H9 (cell line): ENCODE data around the gene SRP19. TPM values are rescaled to one million over a fixed set of nuclear protein-coding genes. Genes with fewer than 3 reads are reported as not detected.

Experiments
- DNase-seq: peaks from one replicate; pipeline ENCODE4 v3.0.0-alpha.2; 2017
- H2AFZ ChIP-seq: one replicate; pipeline ENCODE4 v1.6.1; 2013; ENCODE audit warnings: mild to moderate bottlenecking, low read length, control low read depth, moderate library complexity
- H2AK5ac ChIP-seq: 2 replicates; pipeline ENCODE4 v1.6.1; 2013; ENCODE audit warnings: low read length, control low read depth, mixed read lengths; ENCODE audit not compliant: insufficient read length
- H2BK120ac ChIP-seq: one replicate; pipeline ENCODE4 v1.6.1; 2013; ENCODE audit warnings: low read depth, mild to moderate bottlenecking, low read length, control low read depth, inconsistent platforms; ENCODE audit not compliant: poor library complexity, severe bottlenecking
- H2BK12ac ChIP-seq: 2 replicates; pipeline ENCODE4 v1.6.1; 2013; ENCODE audit warnings: low read length, control low read depth, mixed read lengths, low read depth; ENCODE audit not compliant: insufficient read length
- H2BK15ac ChIP-seq: 2 replicates; pipeline ENCODE4 v1.6.1; 2013; ENCODE audit warnings: low read depth, low read length, control low read depth
- H2BK20ac ChIP-seq: one replicate; pipeline ENCODE4 v1.6.1; 2013; ENCODE audit warnings: low read depth, mild to moderate bottlenecking, low read length, control low read depth, inconsistent platforms; ENCODE audit not compliant: poor library complexity, severe bottlenecking
- H2BK5ac ChIP-seq: 2 replicates; pipeline ENCODE4 v1.6.1; 2013; ENCODE audit warnings: low read length, control low read depth, mixed read lengths; ENCODE audit not compliant: insufficient read length
- H3K14ac ChIP-seq: 2 replicates; pipeline ENCODE4 v1.6.1; 2013; ENCODE audit warnings: low read length, control low read depth; ENCODE audit not compliant: insufficient read depth
- H3K18ac ChIP-seq: 2 replicates; pipeline ENCODE4 v1.6.1; 2013; ENCODE audit warnings: low read depth, mild to moderate bottlenecking, mixed read lengths, low read length, control low read depth; ENCODE audit not compliant: insufficient read length
- H3K23ac ChIP-seq: 2 replicates; pipeline ENCODE4 v1.6.1; 2013; ENCODE audit warnings: low read length, control low read depth, mixed read lengths, low read depth; ENCODE audit not compliant: insufficient read length
- H3K23me2 ChIP-seq: 2 replicates; pipeline ENCODE4 v1.6.1; 2013; ENCODE audit warnings: low read depth, mild to moderate bottlenecking, mixed read lengths, low read length, control low read depth; ENCODE audit not compliant: insufficient read length, poor library complexity, severe bottlenecking
- H3K27ac ChIP-seq: 2 replicates; pipeline ENCODE4 v1.5.1; 2013; ENCODE audit warnings: low read length, control low read depth, mixed read lengths, low read depth; ENCODE audit not compliant: insufficient read length
- H3K27me3 ChIP-seq: 2 replicates; pipeline ENCODE4 v1.6.1; 2013; ENCODE audit warnings: low read length, control low read depth, inconsistent platforms; ENCODE audit not compliant: insufficient read depth
- H3K4ac ChIP-seq: 2 replicates; pipeline ENCODE4 v1.6.1; 2013; ENCODE audit warnings: low read depth, mild to moderate bottlenecking, control low read depth, inconsistent platforms, low read length, moderate library complexity
- H3K4me1 ChIP-seq: 2 replicates; pipeline ENCODE4 v1.6.1; 2013; ENCODE audit warnings: low read length, control low read depth, inconsistent platforms; ENCODE audit not compliant: insufficient read depth
- H3K4me2 ChIP-seq: 2 replicates; pipeline ENCODE4 v1.6.1; 2013; ENCODE audit warnings: low read length, control low read depth, mixed read lengths; ENCODE audit not compliant: insufficient read length, insufficient read depth
- H3K56ac ChIP-seq: 2 replicates; pipeline ENCODE4 v1.6.1; 2013; ENCODE audit warnings: low read depth, mild to moderate bottlenecking, mixed read lengths, low read length, control low read depth; ENCODE audit not compliant: insufficient read length
- H3K79me1 ChIP-seq: 2 replicates; pipeline ENCODE4 v1.6.1; 2013; ENCODE audit warnings: low read depth, mild to moderate bottlenecking, moderate library complexity, low read length, control low read depth, inconsistent platforms; ENCODE audit not compliant: insufficient read depth, poor library complexity, severe bottlenecking
- H3K79me2 ChIP-seq: 2 replicates; pipeline ENCODE4 v1.6.1; 2013; ENCODE audit warnings: low read length, control low read depth, inconsistent platforms; ENCODE audit not compliant: insufficient read depth
- H3K9ac ChIP-seq: 2 replicates; pipeline ENCODE4 v1.6.1; 2013; ENCODE audit warnings: low read length, control low read depth, mixed read lengths; ENCODE audit not compliant: insufficient read length; ENCODE audit errors: extremely low read depth
- H3K9me3 ChIP-seq: one replicate; pipeline ENCODE4 v1.6.1; 2013; ENCODE audit warnings: low read depth, low read length, inconsistent platforms; ENCODE audit not compliant: control insufficient read depth
- H3T11ph ChIP-seq: one replicate; pipeline ENCODE4 v1.6.1; 2013; ENCODE audit warnings: mild to moderate bottlenecking, low read length, control low read depth, inconsistent platforms
- H4K20me1 ChIP-seq: one replicate; pipeline ENCODE4 v1.6.1; 2013; ENCODE audit not compliant: control insufficient read depth, insufficient read length, insufficient read depth
- H4K5ac ChIP-seq: 2 replicates; pipeline ENCODE4 v1.6.1; 2013; ENCODE audit warnings: low read depth, mild to moderate bottlenecking, mixed read lengths, low read length, control low read depth; ENCODE audit not compliant: insufficient read length
- H4K8ac ChIP-seq: replicated peaks from 2 replicates; pipeline ENCODE4 v1.6.1; 2013; ENCODE audit warnings: low read length, control low read depth, mixed read lengths, low read depth; ENCODE audit not compliant: insufficient read length
- H4K91ac ChIP-seq: 2 replicates; pipeline ENCODE4 v1.6.1; 2013; ENCODE audit warnings: low read depth, mild to moderate bottlenecking, moderate library complexity, mixed read lengths, low read length, control low read depth; ENCODE audit not compliant: insufficient read length
- H3K27ac Mint-ChIP-seq, 3 experiments: 2 replicates in 2 of 3; 3 replicates in 1 of 3; pipeline ENCODE4 v1.8.0; 2020 to 2021; ENCODE audit warnings: mixed read lengths in 3 of 3, mild to moderate bottlenecking in 1 of 3, moderate library complexity in 1 of 3
- H3K27me3 Mint-ChIP-seq: 2 replicates; pipeline ENCODE4 v1.8.0; 2021; ENCODE audit warnings: low read depth, mild to moderate bottlenecking, moderate library complexity, mixed read lengths
- H3K36me3 Mint-ChIP-seq, 3 experiments: 2 replicates in 2 of 3; 3 replicates in 1 of 3; pipeline ENCODE4 v1.8.0; 2020 to 2021; ENCODE audit warnings: low read depth in 3 of 3, mixed read lengths in 3 of 3; ENCODE audit not compliant: insufficient read depth in 1 of 3
- H3K4me1 Mint-ChIP-seq, 2 experiments: 2 replicates each; pipeline ENCODE4 v1.8.0; 2020; ENCODE audit warnings: mixed read lengths in 2 of 2
- H3K4me3 Mint-ChIP-seq, 2 experiments: 2 replicates in 1 of 2; 3 replicates in 1 of 2; pipeline ENCODE4 v1.8.0; 2020 to 2021; ENCODE audit warnings: mild to moderate bottlenecking in 2 of 2, mixed read lengths in 2 of 2, moderate library complexity in 1 of 2
- H3K9me3 Mint-ChIP-seq, 2 experiments: 2 replicates in 1 of 2; 3 replicates in 1 of 2; pipeline ENCODE4 v1.8.0; 2020; ENCODE audit warnings: mild to moderate bottlenecking in 2 of 2, mixed read lengths in 2 of 2, moderate library complexity in 1 of 2
- CTCF ChIP-seq: fragments of 200-600 bp; sonication (generic); conservative IDR thresholded peaks from 3 replicates; pipeline ENCODE4 v1.8.0; 2021; ENCODE audit warnings: antibody characterized with exemption, mild to moderate bottlenecking
- WGBS: extraction: QIAGEN DNeasy Blood & Tissue Kit; methylation state at CpG from one replicate; pipeline ENCODE4 v1.1.7; 2013; ENCODE audit warnings: missing lambda C conversion rate, low lambda C conversion rate, mixed read lengths; ENCODE audit not compliant: insufficient read length; ENCODE audit errors: extremely low coverage; 5-methylcytosine and 5-hydroxymethylcytosine counted together
- total RNA-seq: library from RNA; stranded (reverse); gene quantifications from 2 replicates; pipeline ENCODE4 v1.2.1, GENCODE V29; 2021

The SRP19 gene
- total RNA-seq, 1 experiment from 2014 or later, result 78.9 TPM

DNA sequence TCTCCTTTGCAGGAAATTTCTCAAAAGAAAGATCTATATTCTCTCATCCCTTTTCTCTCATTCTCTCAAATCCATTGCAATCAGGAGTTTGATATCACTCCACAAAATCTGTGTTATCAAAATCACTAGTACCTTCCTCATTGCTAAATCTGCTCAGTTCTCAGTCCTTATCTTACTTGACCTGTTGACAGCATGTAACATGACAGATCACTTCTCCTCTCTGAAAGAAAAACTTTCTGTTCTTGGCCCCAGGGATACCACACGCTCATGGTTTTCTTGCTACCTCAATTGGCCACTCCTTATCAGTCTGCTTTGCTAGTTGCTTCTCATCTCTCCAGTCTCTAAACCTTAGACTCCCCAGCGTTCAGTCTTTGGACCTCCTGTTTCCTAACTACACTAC lies 22.1 kb downstream of the SRP19 start:
- H3K79me2 ChIP-seq, result no peaks in the 10 kb centered on the region
- no peak overlapping the region for H4K8ac ChIP-seq
- H4K20me1 ChIP-seq, result no peaks in the 10 kb centered on the region
- no peak overlapping the region for H3K14ac ChIP-seq
- no peaks in the 10 kb centered on the region for H3K79me1 ChIP-seq
- no peak overlapping the region for H3K56ac ChIP-seq
- H2BK15ac ChIP-seq, result no peak overlapping the region
- Mint-ChIP-seq H3K27ac (no peak overlapping the region), H3K27me3 (no peaks in the 10 kb centered on the region), H3K9me3 (no peaks in the 10 kb centered on the region), H3K4me1 (0 out of 4 replicates have a peak, but pooled peaks cover 0 to 6% of the 10 kb centered on the region in 2 experiments), H3K4me3 (no peak overlapping the region), H3K36me3 (peaks cover 6 to 42% (median 25%) of the 10 kb centered on the region in 3 experiments; a peak in 6 of 7 replicates)
- no peak overlapping the region for H3K18ac ChIP-seq
- no peak overlapping the region for H2AK5ac ChIP-seq
- no peaks in the 10 kb centered on the region for H3K27me3 ChIP-seq
- H4K5ac ChIP-seq, result no peak overlapping the region
- H2AFZ ChIP-seq, result no peak overlapping the region
- H3K9me3 ChIP-seq, result no peaks in the 10 kb centered on the region
- no peak overlapping the region for H3T11ph ChIP-seq
- H2BK120ac ChIP-seq, result no peak overlapping the region
- no peak overlapping the region for H3K23ac ChIP-seq
- H2BK12ac ChIP-seq, result no peak overlapping the region
- H2BK20ac ChIP-seq, result no peak overlapping the region
- no peak for DNase-seq
- H3K9ac ChIP-seq, result no peak overlapping the region
- H4K91ac ChIP-seq, result no peak overlapping the region
- H2BK5ac ChIP-seq, result no peak overlapping the region
- TF ChIP-seq CTCF, result no peak
- H3K23me2 ChIP-seq, result no peaks in the 10 kb centered on the region
- H3K4ac ChIP-seq, result no peak overlapping the region
- H3K4me1 ChIP-seq, result no peaks in the 10 kb centered on the region
- no CpG with 5 or more reads among the region's 2 CpGs for WGBS
- no peak overlapping the region for H3K27ac ChIP-seq
- H3K4me2 ChIP-seq, result no peak overlapping the region
